NCI-H1436 treated with DMSO at 0.1 percent for 48 hours (cell line): ENCODE data around the gene FGF3.
"Not testable (repeated sequence)": the region's sequence is repeated elsewhere in the genome, so short reads cannot be mapped to it uniquely, and the experiment has no call there.

Experiments
- DNase-seq: peaks from one replicate; lab custom pipeline; 2025; lab: John Stamatoyannopoulos, UW

Gene FGF3

GRCh38 chr11:69773626-69774353 lies 45.4 kb downstream of the FGF3 start:
- no peak for DNase-seq

GRCh38 chr11:69771466-69771865 lies 47.8 kb downstream of the FGF3 start:
- DNase-seq, result no peak

- no peak for DNase-seq
Measured at GRCh38 chr11:69770540-69770939, 48.7 kb downstream of the FGF3 start.

- DNase-seq, result no peak
Measured at GRCh38 chr11:69765498-69765995, 53.7 kb downstream of the FGF3 start.

GRCh38 chr11:69764918-69765317 lies 54.3 kb downstream of the FGF3 start:
- DNase-seq, result not testable (repeated sequence)

GRCh38 chr11:69760319-69760718 lies 58.9 kb downstream of the FGF3 start:
- DNase-seq, result no peak
